Keratinocyte (primary cell): ENCODE data around the gene SCN1B. TPM values are rescaled to one million over a fixed set of nuclear protein-coding genes. Genes with fewer than 3 reads are reported as not detected.

Source experiments
- DNase-seq: peaks from one replicate; pipeline ENCODE4 v3.0.0-alpha.2; 2011; ENCODE audit warnings: low read depth, missing footprints, low spot score
- FAIRE-seq: peaks from 2 replicates; lab custom pipeline; 2011; peaks lifted over from hg19 to GRCh38; lab: Jason Lieb, UNC
- H2AFZ ChIP-seq: 2 replicates; pipeline ENCODE4 v1.6.0; 2012; ENCODE audit warnings: low read length, control low read depth, inconsistent platforms; ENCODE audit not compliant: control insufficient read depth
- H3K27ac ChIP-seq: 2 replicates; pipeline ENCODE4 v1.5.1; 2011; ENCODE audit warnings: low read length; ENCODE audit not compliant: control insufficient read depth, insufficient read depth
- H3K27me3 ChIP-seq: 3 replicates; pipeline ENCODE4 v1.6.0; 2011; ENCODE audit warnings: low read length; ENCODE audit not compliant: control insufficient read depth, insufficient read depth; ENCODE audit errors: extremely low read depth
- H3K36me3 ChIP-seq, 2 experiments: 2 replicates in 1 of 2; 3 replicates in 1 of 2; pipeline ENCODE4 v1.5.1; 2011; ENCODE audit warnings: low read length in 2 of 2, mild to moderate bottlenecking in 1 of 2; ENCODE audit not compliant: control insufficient read depth in 2 of 2, insufficient read depth in 2 of 2; ENCODE audit errors: extremely low read depth in 1 of 2
- H3K4me1 ChIP-seq: 3 replicates; pipeline ENCODE4 v1.5.1; 2011; ENCODE audit warnings: low read length; ENCODE audit not compliant: control insufficient read depth, insufficient read depth; ENCODE audit errors: extremely low read depth
- H3K4me2 ChIP-seq: 3 replicates; pipeline ENCODE4 v1.6.0; 2011; ENCODE audit warnings: low read depth, low read length; ENCODE audit not compliant: control insufficient read depth, insufficient read depth; ENCODE audit errors: extremely low read depth
- H3K4me3 ChIP-seq, 3 experiments: fragments of 200-600 bp in 1 of 3; sonication (generic) in 1 of 3; 2 replicates in 2 of 3; 3 replicates in 1 of 3; pipeline ENCODE4 v1.5.1; 2011 to 2016; ENCODE audit warnings: low read length in 3 of 3, mild to moderate bottlenecking in 3 of 3, control low read depth in 2 of 3, inconsistent platforms in 1 of 3, low read depth in 1 of 3, mixed read lengths in 1 of 3, mixed run types in 1 of 3, moderate library complexity in 1 of 3; ENCODE audit not compliant: control insufficient read depth in 2 of 3, insufficient read depth in 2 of 3; ENCODE audit errors: extremely low read depth in 1 of 3
- H3K79me2 ChIP-seq: 2 replicates; pipeline ENCODE4 v1.6.0; 2012; ENCODE audit warnings: low read length; ENCODE audit not compliant: control insufficient read depth, insufficient read depth
- H3K9ac ChIP-seq: 3 replicates; pipeline ENCODE4 v1.6.0; 2011; ENCODE audit warnings: low read length; ENCODE audit not compliant: control insufficient read depth, insufficient read depth; ENCODE audit errors: extremely low read depth
- H3K9me1 ChIP-seq: 3 replicates; pipeline ENCODE4 v1.6.0; 2011; ENCODE audit warnings: low read length; ENCODE audit not compliant: control insufficient read depth, insufficient read depth; ENCODE audit errors: extremely low read depth
- H3K9me3 ChIP-seq: 2 replicates; pipeline ENCODE4 v1.5.1; 2012; ENCODE audit warnings: low read depth, low read length; ENCODE audit not compliant: control insufficient read depth
- H4K20me1 ChIP-seq: 3 replicates; pipeline ENCODE4 v1.6.0; 2011; ENCODE audit warnings: low read length; ENCODE audit not compliant: control insufficient read depth, insufficient read depth; ENCODE audit errors: extremely low read depth
- EZH2 ChIP-seq: IDR thresholded peaks from one replicate; pipeline ENCODE4 v1.6.1; 2012; ENCODE audit warnings: inconsistent platforms, mild to moderate bottlenecking, low read length, moderate library complexity
- dilution Hi-C: fragments of 300-500 bp; cut with MboI; formaldehyde crosslinking; loops from one replicate; pipeline ENCODE4 v1.7.0; 2020; ENCODE audit warnings: low sequenced_read_pairs; ENCODE audit not compliant: extremely low pct_ligation_motif_present
- polyA plus RNA-seq, 5 experiments: library from polyadenylated mRNA; depleted of rRNA in 3 of 5; stranded (reverse) in 3 of 5; stranded (forward) in 1 of 5; unstranded in 1 of 5; fragments of >200 nt; gene quantifications; 1 replicate in 1 of 5; 2 replicates in 3 of 5; 3 replicates in 1 of 5; pipeline versions ENCODE4 v1.2.1 to v1.2.3, GENCODE V29; 2011 to 2012; ENCODE audit warnings: missing spikeins in 2 of 5, low read depth in 1 of 5, low replicate concordance in 1 of 5
- TF ChIP-seq, protein P1 (sequence below), 3 experiments: IDR thresholded peaks in 1 of 3; conservative IDR thresholded peaks in 1 of 3; optimal IDR thresholded peaks in 1 of 3; 2 replicates in 2 of 3; 3 replicates in 1 of 3; pipeline versions ENCODE3 to v1.5.1; 2011; ENCODE audit warnings: low read length in 3 of 3, mild to moderate bottlenecking in 3 of 3, moderate library complexity in 2 of 3, control low read depth in 1 of 3, inconsistent platforms in 1 of 3; ENCODE audit not compliant: insufficient read depth in 2 of 3; ENCODE audit errors: extremely low read depth in 1 of 3

SCN1B gene
- polyA plus RNA-seq, 1 donor (not counting 4 experiments of a cell fraction or from before 2014, with no cell fraction given), result 0.30 TPM

DNA sequence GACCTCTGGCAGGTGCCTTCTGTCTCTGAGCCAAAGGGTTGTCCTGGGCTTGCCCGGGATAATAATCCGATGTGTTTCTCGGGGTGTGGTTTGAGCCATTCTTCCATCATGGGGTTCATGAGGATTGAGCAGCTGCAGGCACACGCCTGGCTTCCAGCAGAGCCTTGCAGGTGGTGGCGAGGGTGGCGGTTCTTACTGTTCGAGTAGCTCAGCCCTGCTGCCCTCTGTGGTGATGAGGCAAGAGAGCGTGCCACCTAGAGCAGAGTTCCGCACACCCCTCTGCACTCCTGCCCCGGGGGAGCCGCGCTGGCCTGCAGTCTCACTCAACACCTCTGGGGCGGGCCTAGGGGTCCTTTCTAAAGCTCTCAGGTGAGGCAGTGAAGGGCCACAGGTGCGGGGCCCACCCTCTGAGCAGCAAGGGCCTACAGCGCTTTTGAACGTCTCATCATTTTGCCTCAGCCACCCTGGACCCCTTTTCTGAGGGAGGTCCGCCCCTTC lies 3.8 kb downstream of the SCN1B start:
- Histone ChIP-seq H3K9me3 (no peaks in the 10 kb centered on the region), H3K36me3 (no peaks in the 10 kb centered on the region), H3K4me2 (no peak overlapping the region), H3K9ac (no peak overlapping the region), H3K27me3 (peaks cover 38% of the 10 kb centered on the region), H3K27ac (no peak overlapping the region), H3K9me1 (no peaks in the 10 kb centered on the region), H3K4me3 (no peak overlapping the region), H3K4me1 (peaks cover 3% of the 10 kb centered on the region), H4K20me1 (no peaks in the 10 kb centered on the region), H3K79me2 (no peaks in the 10 kb centered on the region), H2AFZ (no peak overlapping the region)
- dilution Hi-C loops, result no loop called here
- no peak for DNase-seq
- no peak for TF ChIP-seq EZH2
- TF ChIP-seq, protein P1, sequence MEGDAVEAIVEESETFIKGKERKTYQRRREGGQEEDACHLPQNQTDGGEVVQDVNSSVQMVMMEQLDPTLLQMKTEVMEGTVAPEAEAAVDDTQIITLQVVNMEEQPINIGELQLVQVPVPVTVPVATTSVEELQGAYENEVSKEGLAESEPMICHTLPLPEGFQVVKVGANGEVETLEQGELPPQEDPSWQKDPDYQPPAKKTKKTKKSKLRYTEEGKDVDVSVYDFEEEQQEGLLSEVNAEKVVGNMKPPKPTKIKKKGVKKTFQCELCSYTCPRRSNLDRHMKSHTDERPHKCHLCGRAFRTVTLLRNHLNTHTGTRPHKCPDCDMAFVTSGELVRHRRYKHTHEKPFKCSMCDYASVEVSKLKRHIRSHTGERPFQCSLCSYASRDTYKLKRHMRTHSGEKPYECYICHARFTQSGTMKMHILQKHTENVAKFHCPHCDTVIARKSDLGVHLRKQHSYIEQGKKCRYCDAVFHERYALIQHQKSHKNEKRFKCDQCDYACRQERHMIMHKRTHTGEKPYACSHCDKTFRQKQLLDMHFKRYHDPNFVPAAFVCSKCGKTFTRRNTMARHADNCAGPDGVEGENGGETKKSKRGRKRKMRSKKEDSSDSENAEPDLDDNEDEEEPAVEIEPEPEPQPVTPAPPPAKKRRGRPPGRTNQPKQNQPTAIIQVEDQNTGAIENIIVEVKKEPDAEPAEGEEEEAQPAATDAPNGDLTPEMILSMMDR (optimal IDR thresholded peaks at IDR 0.05 in 1 of 3, IDR thresholded peaks at IDR 0.05 in 1 of 3, conservative IDR thresholded peaks at IDR 0.05 in 1 of 3; ENCODE audit: extremely low read depth in 1 of 3, insufficient read depth in 2 of 3, low read length in 3 of 3), result no peak
- FAIRE-seq, result no peak

DNA sequence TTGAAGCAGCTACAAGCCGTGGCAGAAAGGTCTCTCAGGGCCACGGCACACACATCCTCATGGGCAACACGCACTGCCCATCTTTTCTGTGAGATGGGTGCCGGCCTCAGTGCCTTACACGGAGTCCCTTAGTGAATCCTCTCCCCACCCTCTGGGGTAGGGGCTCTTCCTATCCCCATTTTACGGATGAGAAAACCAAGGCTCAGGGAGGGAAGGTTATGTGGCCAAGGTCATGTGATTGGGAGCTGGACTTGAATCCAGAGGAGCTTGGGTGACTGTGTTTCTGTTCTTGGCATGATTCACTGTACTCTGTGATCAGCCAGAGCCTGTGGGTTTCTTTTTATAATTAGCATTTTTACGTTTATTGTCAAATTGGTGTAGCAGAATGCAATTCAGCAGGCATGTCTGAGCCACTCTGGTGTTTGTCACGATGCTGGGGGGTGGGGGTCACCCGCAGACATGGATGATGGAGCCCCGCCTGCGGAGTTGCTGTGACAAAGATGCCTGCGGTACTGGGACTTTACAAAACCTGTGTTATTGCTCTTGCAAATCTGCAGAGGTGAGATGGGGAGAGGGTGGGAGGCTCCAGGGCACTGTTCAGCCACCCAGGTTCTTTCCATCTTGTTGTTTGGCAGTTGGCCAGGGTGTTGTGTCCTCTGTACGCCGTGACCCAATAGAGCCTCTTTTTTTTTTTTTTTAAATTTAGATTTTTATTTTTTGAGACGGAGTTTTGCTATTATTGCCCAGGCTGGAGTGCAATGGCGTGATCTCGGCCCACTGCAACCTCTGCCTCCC lies 4.5 kb downstream of the SCN1B start:
- Histone ChIP-seq H3K4me1 (peaks cover 1% of the 10 kb centered on the region), H3K9me3 (no peaks in the 10 kb centered on the region)
- dilution Hi-C loops, result no loop called here

More for the DNA sequence above, 4.5 kb downstream of the SCN1B start:
- H3K4me3 ChIP-seq, result no peak overlapping the region
- no peaks in the 10 kb centered on the region for H4K20me1 ChIP-seq
- FAIRE-seq (no peak), DNase-seq (no peak)
- H3K4me2 ChIP-seq, result no peak overlapping the region
- TF ChIP-seq, protein P1 (optimal IDR thresholded peaks at IDR 0.05 in 1 of 3, IDR thresholded peaks at IDR 0.05 in 1 of 3, conservative IDR thresholded peaks at IDR 0.05 in 1 of 3; ENCODE audit: extremely low read depth in 1 of 3, insufficient read depth in 2 of 3, low read length in 3 of 3), result no peak
- TF ChIP-seq EZH2, result no peak
- peaks cover 38% of the 10 kb centered on the region for H3K27me3 ChIP-seq
- H3K36me3 ChIP-seq, result no peaks in the 10 kb centered on the region
- no peaks in the 10 kb centered on the region for H3K79me2 ChIP-seq
- no peak overlapping the region for H3K27ac ChIP-seq
- H3K9me1 ChIP-seq, result no peaks in the 10 kb centered on the region
- H2AFZ ChIP-seq, result no peak overlapping the region
- no peak overlapping the region for H3K9ac ChIP-seq
